K562 (cell line): ENCODE data around the gene FCRL4. TPM values are rescaled to one million over a fixed set of nuclear protein-coding genes. Genes with fewer than 3 reads are reported as not detected.

Source experiments
- ATAC-seq: fragments of 200-7000 bp; cut with Tn5 transposase; 3 replicates; pipeline ENCODE4 v1.9.1; 2020; ENCODE audit warnings: moderate library complexity
- BruUV-seq: library from RNA; stranded (reverse); fragments of 400-500 nt; replicated peaks from 2 replicates; lab custom pipeline; 2021; lab: Mats Ljungman, UMichigan
- CTCF ChIA-PET: fragments of 300-600 bp; formaldehyde crosslinking; extraction: SDS; loops from one replicate; lab custom pipeline; 2021; ENCODE audit warnings: low intra/inter-chr PET ratio; lab: Yijun Ruan, JAX
- POLR2A ChIA-PET: fragments of 300-600, 350-650 bp; sonication (Branson Sonifier 250); formaldehyde crosslinking; extraction: SDS; loops from one replicate; lab custom pipeline; 2021; ENCODE audit warnings: antibody characterized with exemption, inconsistent platforms; lab: Yijun Ruan, JAX
- DNase-seq, 4 experiments: peaks; one replicate each; pipeline versions ENCODE4 v3.0.0 to v3.0.0-alpha.2; 2011 to 2018; ENCODE audit warnings: low spot score in 3 of 4, mixed read lengths in 3 of 4; ENCODE audit errors: extremely low read depth in 1 of 4
- FAIRE-seq: peaks from 2 replicates; lab custom pipeline; 2011; peaks lifted over from hg19 to GRCh38; lab: Jason Lieb, UNC
- H2AFZ ChIP-seq: 2 replicates; pipeline ENCODE4 v1.6.0; 2011; ENCODE audit warnings: low read depth, low read length, control low read depth, inconsistent platforms
- H3K27ac ChIP-seq: fragments of 200-600 bp; 3 replicates; pipeline ENCODE4 v1.8.0; 2011; ENCODE audit warnings: low read depth, mild to moderate bottlenecking, control low read depth, inconsistent platforms, low read length, moderate library complexity, mixed read lengths; ENCODE audit errors: extremely low read depth
- H3K27me3 ChIP-seq, 2 experiments: fragments of 300-600 bp in 1 of 2; 2 replicates in 1 of 2; 3 replicates in 1 of 2; pipeline versions ENCODE4 v1.6.0 to v1.8.0; 2011; ENCODE audit warnings: inconsistent platforms in 2 of 2, low read length in 2 of 2, mild to moderate bottlenecking in 1 of 2, mixed read lengths in 1 of 2, moderate library complexity in 1 of 2; ENCODE audit not compliant: control insufficient read depth in 2 of 2, insufficient read depth in 2 of 2
- H3K36me3 ChIP-seq: fragments of 300-600 bp; 3 replicates; pipeline ENCODE4 v1.8.0; 2011; ENCODE audit warnings: mild to moderate bottlenecking, low read length, inconsistent platforms; ENCODE audit not compliant: control insufficient read depth, insufficient read depth
- H3K4me1 ChIP-seq, 2 experiments: fragments of 200-600 bp in 1 of 2; replicated peaks in 1 of 2; 2 replicates in 1 of 2; 3 replicates in 1 of 2; pipeline versions ENCODE4 v1.5.1 to v1.8.0; 2011; ENCODE audit warnings: inconsistent platforms in 2 of 2, low read length in 2 of 2, mild to moderate bottlenecking in 1 of 2, mixed read lengths in 1 of 2, moderate library complexity in 1 of 2; ENCODE audit not compliant: control insufficient read depth in 2 of 2, insufficient read depth in 2 of 2
- H3K4me2 ChIP-seq: 2 replicates; pipeline ENCODE4 v1.6.1; 2011; ENCODE audit warnings: low read length, control low read depth, inconsistent platforms, mixed read lengths; ENCODE audit not compliant: insufficient read depth
- H3K4me3 ChIP-seq: fragments of 200-600 bp; sonication (generic), shearing (Covaris generic); 2 replicates; pipeline ENCODE4 v1.5.1; 2016; ENCODE audit warnings: control low read depth, inconsistent platforms
- H3K79me2 ChIP-seq: fragments of 200-600 bp; 3 replicates; pipeline ENCODE4 v1.8.0; 2011; ENCODE audit warnings: low read length, inconsistent platforms; ENCODE audit not compliant: control insufficient read depth, insufficient read depth
- H3K9ac ChIP-seq, 2 experiments: 2 replicates each; pipeline versions ENCODE4 v1.6.0 to v1.6.1; 2011; ENCODE audit warnings: low read depth in 2 of 2, low read length in 2 of 2, control low read depth in 1 of 2, inconsistent platforms in 1 of 2, mild to moderate bottlenecking in 1 of 2, mixed read lengths in 1 of 2; ENCODE audit not compliant: insufficient read depth in 1 of 2
- H3K9me1 ChIP-seq: one replicate; pipeline ENCODE4 v1.6.0; 2011; ENCODE audit warnings: inconsistent platforms, mild to moderate bottlenecking, low read length, moderate library complexity; ENCODE audit not compliant: control insufficient read depth, insufficient read depth
- H3K9me3 ChIP-seq: replicated peaks from 2 replicates; pipeline ENCODE4 v1.5.1; 2011; ENCODE audit warnings: low read depth, low read length, inconsistent platforms; ENCODE audit not compliant: control insufficient read depth, insufficient read depth
- H4K20me1 ChIP-seq: replicated peaks from 2 replicates; pipeline ENCODE4 v1.6.1; 2011; ENCODE audit warnings: low read length, inconsistent platforms, mixed read lengths; ENCODE audit not compliant: control insufficient read depth, insufficient read depth
- DIDO1 ChIP-seq: fragments of 450-650 bp; IDR thresholded peaks from 2 replicates; pipeline ENCODE4 v1.6.1; 2016; ENCODE audit warnings: low read depth, missing biosample characterization, missing genetic modification characterization
- ELF2 ChIP-seq: fragments of 250-450 bp; sonication (Bioruptor Pico); IDR thresholded peaks from 2 replicates; pipeline ENCODE4 v1.5.0; 2021; ENCODE audit warnings: mild to moderate bottlenecking
- MCM7 ChIP-seq, 2 experiments: fragments of 450-650 bp; IDR thresholded peaks; 2 replicates each; pipeline ENCODE4 v1.6.1; 2016 to 2018
- SNRNP70 ChIP-seq: fragments of 200-400 bp; formaldehyde crosslinking; optimal IDR thresholded peaks from 2 replicates; pipeline ENCODE3; 2017; ENCODE audit warnings: low read depth, low read length
- ZNF589 ChIP-seq: fragments of 200-800 bp; sonication (Bioruptor generic); IDR thresholded peaks from 2 replicates; pipeline ENCODE4 v1.6.1; 2016; ENCODE audit warnings: low read depth, missing genetic modification characterization, missing compliant biosample characterization
- ZNF707 ChIP-seq: fragments of 250-450 bp; sonication (Bioruptor Pico); conservative IDR thresholded peaks from 2 replicates; pipeline ENCODE4 v1.8.0; 2022; ENCODE audit warnings: inconsistent platforms, mild to moderate bottlenecking, moderate library complexity
- whole genome bisulfite sequencing: fragments of 100-300 bp; shearing (Covaris generic); methylation state at CpG from one replicate; pipeline ENCODE4 v1.1.6; 2016; ENCODE audit warnings: low coverage, mixed read lengths; ENCODE audit not compliant: insufficient coverage; ENCODE audit errors: missing lambda C conversion rate; 5-methylcytosine and 5-hydroxymethylcytosine counted together
- in situ Hi-C: fragments of 300-500 bp; cut with MboI; formaldehyde crosslinking; loops from 4 replicates; pipeline ENCODE4 v1.15.0; 2018; ENCODE audit warnings: inconsistent platforms, mixed read lengths
- intact Hi-C: fragments of 100-400 bp; cut with micrococcal nuclease; formaldehyde crosslinking; loops from 2 replicates; pipeline ENCODE4 v1.14.2; 2022
- polyA plus RNA-seq, 8 experiments: library from polyadenylated mRNA; depleted of rRNA in 4 of 8; stranded (reverse) in 5 of 8; unstranded in 3 of 8; fragments of >200 nt; fragmentation: Nextera tagmentation in 2 of 8; fragmentation: Illumina TruSeq in 1 of 8; extraction: Ambion mirVana in 2 of 8; extraction: Trizol in 1 of 8; gene quantifications; 2 replicates each; pipeline versions ENCODE4 v1.2.1 to v1.2.3, GENCODE V29; 2011 to 2014; ENCODE audit warnings: inconsistent platforms in 1 of 8, missing spikeins in 1 of 8
- total RNA-seq, 7 experiments: library from RNA; depleted of rRNA in 6 of 7; stranded (reverse); fragments of >200 nt in 6 of 7; fragmentation: Illumina TruSeq in 2 of 7; extraction: Trizol in 2 of 7; gene quantifications; 2 replicates each; pipeline versions ENCODE4 v1.2.1 to v1.2.3, GENCODE V29; 2011 to 2021; ENCODE audit warnings: low replicate concordance in 1 of 7

FCRL4 gene
- total and polyA plus RNA-seq, 9 of the 15 experiments (the other 6 are each of a cell fraction or from before 2014, with no cell fraction given) = not detected

- Histone ChIP-seq H3K4me3 (no peak overlapping the region), H3K27me3 (0 out of 5 replicates have a peak, but pooled peaks cover 0 to 3% of the 10 kb centered on the region in 2 experiments), H3K9ac (no peak overlapping the region), H3K27ac (no peak overlapping the region), H4K20me1 (no peaks in the 10 kb centered on the region), H3K36me3 (no peaks in the 10 kb centered on the region), H2AFZ (no peak overlapping the region), H3K9me1 (no peaks in the 10 kb centered on the region), H3K4me1 (no peaks in the 10 kb centered on the region), H3K79me2 (no peaks in the 10 kb centered on the region), H3K4me2 (no peak overlapping the region), H3K9me3 (no peaks in the 10 kb centered on the region)
- FAIRE-seq (no peak), ATAC-seq (no peak), DNase-seq (no peak)
- TF ChIP-seq SNRNP70 = no peak
- WGBS = 0% methylated on average over 6 of the region's 6 CpGs
- in situ Hi-C loops (no loop called here), intact Hi-C loops (no loop called here)
- BruUV-seq = no TSS peak
- POLR2A ChIA-PET = interaction anchor here (0.7 kb wide), 1 partner anchor 508 kb away, joined by 3 read pairs; no protein-coding TSS in a partner anchor
- CTCF ChIA-PET = no interaction called here
These were observed 1.5 kb downstream of the FCRL4 start for GRCh38 chr1:157596384-157596783.

GRCh38 chr1:157595356-157595755, 2.5 kb downstream of the FCRL4 start:
- ATAC-seq (no peak), FAIRE-seq (no peak), DNase-seq (no peak)
- Histone ChIP-seq H4K20me1 (no peaks in the 10 kb centered on the region), H3K9ac (no peak overlapping the region), H3K4me2 (no peak overlapping the region), H3K9me1 (no peaks in the 10 kb centered on the region), H3K9me3 (no peaks in the 10 kb centered on the region), H2AFZ (no peak overlapping the region), H3K36me3 (no peaks in the 10 kb centered on the region), H3K27ac (no peak overlapping the region), H3K79me2 (no peaks in the 10 kb centered on the region), H3K4me1 (no peaks in the 10 kb centered on the region), H3K27me3 (no peaks in the 10 kb centered on the region)
- intact Hi-C loops = no loop called here
- in situ Hi-C loops = no loop called here
- POLR2A ChIA-PET = interaction anchor here (0.8 kb wide), 1 partner anchor 392 kb away, joined by 3 read pairs; no protein-coding TSS in a partner anchor
- no TSS peak for BruUV-seq
- 0% methylated on average over 2 of the region's 2 CpGs for WGBS
- CTCF ChIA-PET = no interaction called here
- TF ChIP-seq ZNF589 (CRISPR knock-in tag) (no peak), ZNF707 (no peak), DIDO1 (tag) (no peak), ELF2 (CRISPR knock-in tag) (no peak), MCM7 (IDR thresholded peaks at IDR 0.05) (no peak)
- TF ChIP-seq, all 486 proteins: peak for 0
- no peak overlapping the region for H3K4me3 ChIP-seq
